ENCODE measurements around the gene BCR. TPM values are rescaled to one million over a fixed set of nuclear protein-coding genes. Genes with fewer than 3 reads are reported as not detected.

Gene BCR
- total RNA-seq, 4 donors from 2014 or later: 36.9 to 514 (median 91.0) TPM

DNA sequence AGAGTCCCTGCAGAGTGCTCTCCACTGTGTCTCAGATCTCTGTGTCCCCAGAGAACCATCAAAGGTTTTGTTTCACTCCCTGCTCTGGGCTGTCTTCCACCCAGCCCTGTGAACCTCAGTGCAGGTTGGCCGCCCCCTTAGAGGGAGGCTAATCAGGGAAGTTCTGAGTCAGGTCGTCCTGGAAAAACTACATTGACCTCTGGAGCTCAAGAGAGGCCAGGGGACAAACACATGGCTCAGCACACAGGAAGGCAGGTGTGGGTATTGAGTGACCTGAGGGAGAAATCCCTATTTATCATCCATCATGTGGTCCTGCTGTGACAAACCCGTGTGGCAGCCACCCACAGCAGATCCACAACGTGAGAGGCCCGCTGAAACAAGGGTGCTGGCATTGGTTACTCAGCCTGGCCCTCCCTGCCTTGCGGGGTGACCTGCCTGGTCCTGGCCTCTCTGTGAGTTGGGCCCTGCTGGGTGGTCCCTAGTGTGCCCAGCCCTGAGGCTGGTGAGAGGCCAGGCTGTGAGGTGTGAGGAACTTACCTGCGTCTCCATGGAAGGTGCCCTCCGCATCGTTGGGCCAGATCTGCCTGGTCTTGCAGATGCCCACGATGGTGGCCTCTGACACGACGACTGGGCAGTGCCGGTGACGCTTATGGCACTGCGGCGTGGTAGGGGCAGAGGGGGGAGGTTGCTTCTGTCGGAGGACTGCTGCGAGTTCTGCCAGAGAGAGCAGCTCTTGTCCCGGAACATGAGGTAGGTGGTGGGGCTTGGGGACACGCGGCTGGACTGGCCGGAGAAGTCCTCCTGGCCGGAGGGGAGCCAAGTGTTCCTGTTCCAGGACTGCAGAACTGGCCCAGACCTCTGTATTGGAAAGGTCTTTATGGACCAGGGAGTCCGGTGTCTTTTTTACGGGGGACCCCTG is 669 bp upstream of the BCR start:
- peaks cover 0 to 6% of the 10 kb centered on the region in 2 donors for H3K9me3 ChIP-seq
- in situ Hi-C loops (cut with MboI; ENCODE audit: low pct_ligation_motif_present in 1 of 4, low pct_unique_long_range_greater_than_20kb in 1 of 4, low sequenced_read_pairs in 3 of 4): loop anchor here (5.0 to 10.0 kb wide), 3 partner anchors 98 to 105 kb away; no protein-coding TSS in a partner anchor
- peak overlapping the region; percentile 20 to 79 (median 66) for H3K4me3 ChIP-seq
- H3K27me3 ChIP-seq: no peaks in the 10 kb centered on the region
- peak overlapping the region; percentile 65 to 84 (median 80) for H3K27ac ChIP-seq
- TF ChIP-seq POLR2AphosphoS5 (IDR thresholded peaks at IDR 0.05): no peak
- no peak for TF ChIP-seq EP300 (IDR thresholded peaks at IDR 0.05; ENCODE audit: low read depth)
- TF ChIP-seq, protein P1, sequence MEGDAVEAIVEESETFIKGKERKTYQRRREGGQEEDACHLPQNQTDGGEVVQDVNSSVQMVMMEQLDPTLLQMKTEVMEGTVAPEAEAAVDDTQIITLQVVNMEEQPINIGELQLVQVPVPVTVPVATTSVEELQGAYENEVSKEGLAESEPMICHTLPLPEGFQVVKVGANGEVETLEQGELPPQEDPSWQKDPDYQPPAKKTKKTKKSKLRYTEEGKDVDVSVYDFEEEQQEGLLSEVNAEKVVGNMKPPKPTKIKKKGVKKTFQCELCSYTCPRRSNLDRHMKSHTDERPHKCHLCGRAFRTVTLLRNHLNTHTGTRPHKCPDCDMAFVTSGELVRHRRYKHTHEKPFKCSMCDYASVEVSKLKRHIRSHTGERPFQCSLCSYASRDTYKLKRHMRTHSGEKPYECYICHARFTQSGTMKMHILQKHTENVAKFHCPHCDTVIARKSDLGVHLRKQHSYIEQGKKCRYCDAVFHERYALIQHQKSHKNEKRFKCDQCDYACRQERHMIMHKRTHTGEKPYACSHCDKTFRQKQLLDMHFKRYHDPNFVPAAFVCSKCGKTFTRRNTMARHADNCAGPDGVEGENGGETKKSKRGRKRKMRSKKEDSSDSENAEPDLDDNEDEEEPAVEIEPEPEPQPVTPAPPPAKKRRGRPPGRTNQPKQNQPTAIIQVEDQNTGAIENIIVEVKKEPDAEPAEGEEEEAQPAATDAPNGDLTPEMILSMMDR (IDR thresholded peaks at IDR 0.05): no peak
- TF ChIP-seq POLR2A (IDR thresholded peaks at IDR 0.05): no peak
- peaks cover 15 to 54% (median 45%) of the 10 kb centered on the region in 4 donors for H3K4me1 ChIP-seq
- intact Hi-C loops (cut with DNase I; ENCODE audit: low total_unique reads): loop anchor here (2.0 kb wide), 1 partner anchor 103 kb away; no protein-coding TSS in a partner anchor
- WGBS, 2 donors (ENCODE audit: low coverage in 1 of 2): 35% methylated on average over 22 of the region's 25 CpGs; no CpG with 5 or more reads in 1 of the 2 donors
- H3K36me3 ChIP-seq: no peaks in the 10 kb centered on the region
- DNase-seq: peak; percentile 34

- no peaks in the 10 kb centered on the region for H3K36me3 ChIP-seq
- peak; percentile 22 for DNase-seq
- H3K4me1 ChIP-seq: peaks cover 15 to 54% (median 47%) of the 10 kb centered on the region in 4 donors
- intact Hi-C loops (cut with DNase I; ENCODE audit: low total_unique reads): no loop called here
- in situ Hi-C loops (cut with MboI; ENCODE audit: low pct_ligation_motif_present in 1 of 4, low pct_unique_long_range_greater_than_20kb in 1 of 4, low sequenced_read_pairs in 3 of 4): loop anchor here in 1 of 4 donors (5.0 kb wide), 1 partner anchor 96 kb away; no protein-coding TSS in a partner anchor
- TF ChIP-seq, protein P1 (IDR thresholded peaks at IDR 0.05): no peak
- H3K9me3 ChIP-seq: peaks cover 0 to 2% of the 10 kb centered on the region in 2 donors
- peak overlapping the region; percentile 57 to 83 (median 76) for H3K4me3 ChIP-seq
- H3K27ac ChIP-seq: peak overlapping the region; percentile 60 to 84 (median 80)
- 33% methylated on average over 56 of the region's 112 CpGs; no CpG with 5 or more reads in 1 of the 2 donors for whole genome bisulfite sequencing, 2 donors (ENCODE audit: low coverage in 1 of 2)
- no peaks in the 10 kb centered on the region for H3K27me3 ChIP-seq
Observed at GRCh38 chr22:23180893-23181720, 798 bp downstream of the BCR start.

GRCh38 chr22:23181721-23182308 is 1.5 kb downstream of the BCR start:
- no peaks in the 10 kb centered on the region for H3K36me3 ChIP-seq
- intact Hi-C loops (cut with DNase I; ENCODE audit: low total_unique reads): no loop called here
- 53 to 64% methylated on average over 8 to 42 of the region's 43 CpGs for WGBS, 2 donors (ENCODE audit: low coverage in 1 of 2)
- H3K9me3 ChIP-seq: no peaks in the 10 kb centered on the region
- TF ChIP-seq EP300 (IDR thresholded peaks at IDR 0.05; ENCODE audit: low read depth) (no peak), POLR2A (IDR thresholded peaks at IDR 0.05) (no peak), POLR2AphosphoS5 (IDR thresholded peaks at IDR 0.05) (no peak)
- TF ChIP-seq, protein P1 (IDR thresholded peaks at IDR 0.05): no peak
- peak overlapping the region; percentile 5 to 79 (median 66) for H3K4me3 ChIP-seq
- peaks cover 15 to 54% (median 47%) of the 10 kb centered on the region in 4 donors for H3K4me1 ChIP-seq
- peak overlapping the region in 3 of 4 donors; percentile 79 to 84 (median 82) for H3K27ac ChIP-seq
- H3K27me3 ChIP-seq: no peaks in the 10 kb centered on the region
- in situ Hi-C loops (cut with MboI; ENCODE audit: low pct_ligation_motif_present in 1 of 4, low pct_unique_long_range_greater_than_20kb in 1 of 4, low sequenced_read_pairs in 3 of 4): loop anchor here in 1 of 4 donors (5.0 kb wide), 1 partner anchor 95 kb away; no protein-coding TSS in a partner anchor
- DNase-seq: no peak

Data from transverse colon (tissue), 4 donors.